CD4-positive, CD25-positive, alpha-beta regulatory T cell (primary cell): ENCODE measurements around the gene LRRC63. TPM values are rescaled to one million over a fixed set of nuclear protein-coding genes. Genes with fewer than 3 reads are reported as not detected.
A peak's percentile ranks its signal among the peaks of the same experiment; 100 is the strongest.

Experiments
- ATAC-seq, 2 donors: fragments of 150-1000 bp; cut with Tn5 transposase; one replicate each; pipeline ENCODE4 v1.10.0; 2021; ENCODE audit warnings: low read depth in 2 of 2, moderate number of reproducible peaks in 2 of 2, moderate library complexity in 1 of 2
- DNase-seq, 3 donors: peaks; one replicate each; pipeline versions ENCODE4 v3.0.0 to v3.0.0-alpha.2; 2012 to 2022; ENCODE audit warnings: mixed read lengths in 1 of 3
- H3K27ac ChIP-seq: one replicate; pipeline ENCODE4 v1.7.0; 2013; ENCODE audit warnings: mild to moderate bottlenecking, low read length; ENCODE audit not compliant: insufficient read depth, poor library complexity, severe bottlenecking
- H3K27me3 ChIP-seq: one replicate; pipeline ENCODE4 v1.7.0; 2013; ENCODE audit warnings: low read length; ENCODE audit not compliant: control insufficient read depth, insufficient read depth
- H3K36me3 ChIP-seq: one replicate; pipeline ENCODE4 v1.7.0; 2013; ENCODE audit warnings: mild to moderate bottlenecking, low read length, moderate library complexity; ENCODE audit not compliant: control insufficient read depth, insufficient read depth
- H3K4me1 ChIP-seq: 2 replicates; pipeline ENCODE4 v1.7.0; 2013; ENCODE audit warnings: mild to moderate bottlenecking, low read length; ENCODE audit not compliant: insufficient read depth, control insufficient read depth, poor library complexity, severe bottlenecking
- H3K4me3 ChIP-seq: one replicate; pipeline ENCODE4 v1.7.0; 2013; ENCODE audit warnings: low read depth, mild to moderate bottlenecking, low read length, moderate library complexity
- H3K9me3 ChIP-seq, 2 experiments: 1 replicate in 1 of 2; 2 replicates in 1 of 2; pipeline ENCODE4 v1.7.0; 2013; ENCODE audit warnings: low read length in 2 of 2, mild to moderate bottlenecking in 1 of 2, moderate library complexity in 1 of 2; ENCODE audit not compliant: control insufficient read depth in 2 of 2
- H3K27ac Mint-ChIP-seq, 3 donors: one replicate each; pipeline ENCODE4 v1.8.0; 2020 to 2022; ENCODE audit warnings: mild to moderate bottlenecking in 3 of 3, mixed read lengths in 3 of 3, moderate library complexity in 2 of 3
- H3K27me3 Mint-ChIP-seq: one replicate; pipeline ENCODE4 v1.8.0; 2022; ENCODE audit warnings: mild to moderate bottlenecking, mixed read lengths
- H3K36me3 Mint-ChIP-seq: one replicate; pipeline ENCODE4 v1.8.0; 2020; ENCODE audit warnings: mixed read lengths
- H3K4me1 Mint-ChIP-seq, 4 donors: one replicate each; pipeline ENCODE4 v1.8.0; 2020 to 2022; ENCODE audit warnings: mixed read lengths in 4 of 4, mild to moderate bottlenecking in 1 of 4
- H3K4me3 Mint-ChIP-seq, 4 donors: one replicate each; pipeline ENCODE4 v1.8.0; 2020 to 2022; ENCODE audit warnings: mild to moderate bottlenecking in 4 of 4, mixed read lengths in 4 of 4, moderate library complexity in 3 of 4
- H3K9me3 Mint-ChIP-seq, 7 donors: one replicate each; pipeline ENCODE4 v1.8.0; 2020 to 2022; ENCODE audit warnings: mixed read lengths in 7 of 7, mild to moderate bottlenecking in 3 of 7, moderate library complexity in 2 of 7
- polyA plus RNA-seq, 4 donors: library from polyadenylated mRNA; unstranded; fragments of 300-500 nt; fragmentation: Illumina TruSeq; gene quantifications; one replicate each; pipeline ENCODE4 v1.2.3, GENCODE V29; 2021
- total RNA-seq: library from RNA; stranded (reverse); gene quantifications from one replicate; pipeline ENCODE4 v1.2.3, GENCODE V29; 2022

Gene LRRC63
- total and polyA plus RNA-seq, 5 donors from 2014 or later: 0.12 to 0.49 (median 0.20) TPM

- H3K36me3 ChIP-seq: peaks cover 6% of the 10 kb centered on the region
- ATAC-seq (no peak), DNase-seq (no peak)
- Mint-ChIP-seq H3K4me1 (peaks cover 50 to 99% (median 90%) of the 10 kb centered on the region in 4 donors), H3K4me3 (peak overlapping the region; percentile 89 to 99 (median 96)), H3K27ac (peak overlapping the region; percentile 90 to 100 (median 95)), H3K36me3 (peaks cover 39% of the 10 kb centered on the region), H3K9me3 (no peaks in the 10 kb centered on the region), H3K27me3 (no peaks in the 10 kb centered on the region)
- H3K27ac ChIP-seq: peak overlapping the region; percentile 94
- H3K4me3 ChIP-seq: peak overlapping the region; percentile 88
- H3K4me1 ChIP-seq: peaks cover 97% of the 10 kb centered on the region
- no peaks in the 10 kb centered on the region for H3K27me3 ChIP-seq
- H3K9me3 ChIP-seq: no peaks in the 10 kb centered on the region
Observed at GRCh38 chr13:46173656-46174055, 38.1 kb upstream of the LRRC63 start.

- Mint-ChIP-seq H3K36me3 (peaks cover 36% of the 10 kb centered on the region), H3K27me3 (no peaks in the 10 kb centered on the region), H3K27ac (peak overlapping the region; percentile 90 to 98 (median 96)), H3K4me3 (peak overlapping the region; percentile 83 to 99 (median 96)), H3K4me1 (peaks cover 28 to 79% (median 71%) of the 10 kb centered on the region in 4 donors), H3K9me3 (peaks cover 0 to 3% (median 0%) of the 10 kb centered on the region in 7 donors)
- ATAC-seq: peak in 1 of 2 donors; percentile 13
- Histone ChIP-seq H3K36me3 (peaks cover 4% of the 10 kb centered on the region), H3K4me3 (peak overlapping the region; percentile 88), H3K9me3 (no peaks in the 10 kb centered on the region), H3K27me3 (no peaks in the 10 kb centered on the region), H3K4me1 (peaks cover 86% of the 10 kb centered on the region), H3K27ac (peak overlapping the region; percentile 94)
- DNase-seq: no peak
Observed at GRCh38 chr13:46176756-46177155, 35.0 kb upstream of the LRRC63 start.

GRCh38 chr13:46178143-46178542 is 33.6 kb upstream of the LRRC63 start:
- H3K27me3 Mint-ChIP-seq: no peaks in the 10 kb centered on the region
- H3K27me3 ChIP-seq: no peaks in the 10 kb centered on the region
- peak overlapping the region; percentile 83 to 99 (median 96) for H3K4me3 Mint-ChIP-seq
- H3K4me1 Mint-ChIP-seq: peaks cover 21 to 76% (median 67%) of the 10 kb centered on the region in 4 donors
- no peak for DNase-seq
- H3K36me3 ChIP-seq: peaks cover 4% of the 10 kb centered on the region
- H3K27ac Mint-ChIP-seq: peak overlapping the region; percentile 90 to 98 (median 96)
- no peaks in the 10 kb centered on the region for H3K9me3 ChIP-seq
- H3K36me3 Mint-ChIP-seq: peaks cover 31% of the 10 kb centered on the region
- peaks cover 0 to 3% (median 0%) of the 10 kb centered on the region in 7 donors for H3K9me3 Mint-ChIP-seq
- peak overlapping the region; percentile 100 for H3K4me3 ChIP-seq
- ATAC-seq: no peak
- peak overlapping the region; percentile 94 for H3K27ac ChIP-seq
- peaks cover 82% of the 10 kb centered on the region for H3K4me1 ChIP-seq

- H3K27ac ChIP-seq: peak overlapping the region; percentile 94
- H3K4me1 Mint-ChIP-seq: peaks cover 24 to 76% (median 67%) of the 10 kb centered on the region in 4 donors
- H3K27me3 Mint-ChIP-seq: no peaks in the 10 kb centered on the region
- peaks cover 82% of the 10 kb centered on the region for H3K4me1 ChIP-seq
- peak overlapping the region; percentile 95 to 99 (median 97) for H3K4me3 Mint-ChIP-seq
- ATAC-seq (no peak), DNase-seq (no peak)
- no peaks in the 10 kb centered on the region for H3K27me3 ChIP-seq
- peak overlapping the region; percentile 100 for H3K4me3 ChIP-seq
- H3K27ac Mint-ChIP-seq: peak overlapping the region; percentile 59 to 98 (median 90)
- no peaks in the 10 kb centered on the region for H3K9me3 ChIP-seq
- peaks cover under 1% of the 10 kb centered on the region for H3K36me3 ChIP-seq
- H3K36me3 Mint-ChIP-seq: peaks cover 27% of the 10 kb centered on the region
- peaks cover 0 to 3% (median 0%) of the 10 kb centered on the region in 7 donors for H3K9me3 Mint-ChIP-seq
Observed at GRCh38 chr13:46178821-46179220, 32.9 kb upstream of the LRRC63 start.

- Mint-ChIP-seq H3K4me3 (peak overlapping the region; percentile 95 to 99 (median 97)), H3K4me1 (peaks cover 31 to 76% (median 69%) of the 10 kb centered on the region in 4 donors), H3K9me3 (peaks cover 0 to 3% (median 0%) of the 10 kb centered on the region in 7 donors), H3K36me3 (peaks cover 26% of the 10 kb centered on the region), H3K27ac (peak overlapping the region; percentile 59 to 98 (median 90)), H3K27me3 (no peaks in the 10 kb centered on the region)
- Histone ChIP-seq H3K27ac (peak overlapping the region; percentile 94), H3K4me3 (peak overlapping the region; percentile 100), H3K27me3 (no peaks in the 10 kb centered on the region), H3K4me1 (peaks cover 81% of the 10 kb centered on the region), H3K36me3 (no peaks in the 10 kb centered on the region), H3K9me3 (no peaks in the 10 kb centered on the region)
- DNase-seq (peak; percentile 67 to 80 (median 79)), ATAC-seq (no peak)
Observed at GRCh38 chr13:46179491-46179908, 32.2 kb upstream of the LRRC63 start.

- no peaks in the 10 kb centered on the region for H3K27me3 Mint-ChIP-seq
- peak overlapping the region; percentile 94 for H3K27ac ChIP-seq
- peaks cover 31 to 76% (median 69%) of the 10 kb centered on the region in 4 donors for H3K4me1 Mint-ChIP-seq
- no peaks in the 10 kb centered on the region for H3K27me3 ChIP-seq
- DNase-seq (no peak), ATAC-seq (no peak)
- peak overlapping the region; percentile 59 to 98 (median 90) for H3K27ac Mint-ChIP-seq
- H3K4me1 ChIP-seq: peaks cover 81% of the 10 kb centered on the region
- peaks cover 0 to 3% (median 0%) of the 10 kb centered on the region in 7 donors for H3K9me3 Mint-ChIP-seq
- H3K4me3 Mint-ChIP-seq: peak overlapping the region; percentile 95 to 99 (median 97)
- no peaks in the 10 kb centered on the region for H3K36me3 ChIP-seq
- H3K4me3 ChIP-seq: peak overlapping the region; percentile 100
- H3K36me3 Mint-ChIP-seq: peaks cover 22% of the 10 kb centered on the region
- H3K9me3 ChIP-seq: no peaks in the 10 kb centered on the region
Observed at GRCh38 chr13:46179969-46180763, 31.6 kb upstream of the LRRC63 start.

- H3K27ac ChIP-seq: peak overlapping the region; percentile 94
- H3K4me1 ChIP-seq: peaks cover 73% of the 10 kb centered on the region
- Mint-ChIP-seq H3K27me3 (no peaks in the 10 kb centered on the region), H3K9me3 (peaks cover 0 to 3% (median 0%) of the 10 kb centered on the region in 7 donors), H3K27ac (peak overlapping the region; percentile 95 to 99 (median 98)), H3K36me3 (peaks cover 14% of the 10 kb centered on the region), H3K4me3 (peak overlapping the region; percentile 95 to 99 (median 97)), H3K4me1 (peaks cover 20 to 70% (median 61%) of the 10 kb centered on the region in 4 donors)
- ATAC-seq: no peak
- no peaks in the 10 kb centered on the region for H3K36me3 ChIP-seq
- no peaks in the 10 kb centered on the region for H3K9me3 ChIP-seq
- no peak for DNase-seq
- peak overlapping the region; percentile 100 for H3K4me3 ChIP-seq
- H3K27me3 ChIP-seq: no peaks in the 10 kb centered on the region
Observed at GRCh38 chr13:46181377-46181839, 30.3 kb upstream of the LRRC63 start.
